ENCODE data around the gene TRPC4. TPM values are rescaled to one million over a fixed set of nuclear protein-coding genes. Genes with fewer than 3 reads are reported as not detected.

The TRPC4 gene
- total and polyA plus RNA-seq, 2 donors (not counting 1 experiment from before 2014, with no cell fraction given) = not detected

DNA sequence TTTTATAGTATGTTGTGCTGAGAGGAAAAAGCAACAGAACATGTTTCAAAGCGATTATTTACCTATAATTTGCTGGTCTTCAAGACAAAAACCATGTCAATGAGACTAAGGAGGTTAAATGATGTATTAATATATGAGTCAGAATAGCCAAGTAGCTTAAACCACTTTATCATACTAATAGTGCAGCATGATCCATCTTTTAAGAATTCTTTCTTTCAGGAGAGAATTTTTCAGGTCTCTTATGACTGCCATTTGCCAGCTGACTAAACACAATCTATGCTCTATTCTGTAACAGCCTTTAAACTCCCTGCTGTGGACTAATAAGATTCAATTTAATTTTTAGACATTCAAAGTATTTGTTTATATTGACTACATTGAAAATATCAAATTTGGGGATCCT, 93.7 kb downstream of the TRPC4 start:
- Histone ChIP-seq H3K4me1 (ENCODE audit: control insufficient read depth in 2 of 2, insufficient read depth in 2 of 2, low read length in 2 of 2) (no peaks in the 10 kb centered on the region), H3K4me3 (ENCODE audit: control extremely low read depth in 1 of 5, extremely low read depth in 1 of 5, insufficient read depth in 1 of 5, low read depth in 2 of 5, low read length in 4 of 5) (no peak overlapping the region), H3K9ac (ENCODE audit: low read length) (no peak overlapping the region), H3K4me2 (replicated peaks; ENCODE audit: low read depth, low read length, poor library complexity, severe bottlenecking) (no peak overlapping the region), H3K79me2 (ENCODE audit: control insufficient read depth, insufficient read depth, low read length) (no peaks in the 10 kb centered on the region), H3K36me3 (replicated peaks in 1 of 2; ENCODE audit: control extremely low read depth in 1 of 2, control insufficient read depth in 1 of 2, extremely low read depth in 1 of 2, insufficient read depth in 2 of 2, low read length in 1 of 2) (no peaks in the 10 kb centered on the region), H3K27ac (ENCODE audit: low read length in 2 of 2) (no peak overlapping the region), H3K9me3 (ENCODE audit: control extremely low read depth in 1 of 3, control insufficient read depth in 2 of 3, insufficient read depth in 1 of 3, low read length in 2 of 3) (no peaks in the 10 kb centered on the region), H3K27me3 (replicated peaks in 1 of 4; ENCODE audit: control extremely low read depth in 1 of 4, control insufficient read depth in 3 of 4, insufficient read depth in 4 of 4, low read length in 3 of 4) (no peaks in the 10 kb centered on the region), H4K20me1 (ENCODE audit: control insufficient read depth, insufficient read depth, low read length, poor library complexity, severe bottlenecking) (no peaks in the 10 kb centered on the region), H2AFZ (ENCODE audit: insufficient read depth, low read depth, low read length, poor library complexity, severe bottlenecking) (no peak overlapping the region)
- WGBS (ENCODE audit: insufficient coverage) = no CpG with 5 or more reads among the region's 1 CpG
- DNase-seq (no peak), ATAC-seq (ENCODE audit: low read depth) (no peak)
- no peak overlapping the region for H3K4me3 Mint-ChIP-seq
- no peak for TF ChIP-seq EZH2 (IDR thresholded peaks at IDR 0.05; ENCODE audit: borderline replicate concordance, insufficient read depth, low read depth, low read length, poor library complexity, severe bottlenecking)
- TF ChIP-seq CTCF (IDR thresholded peaks at IDR 0.05) = no peak
- POLR2A ChIA-PET = no interaction called here
- no peaks in the 10 kb centered on the region for H3K9me3 Mint-ChIP-seq (ENCODE audit: insufficient read depth)
- intact Hi-C loops (cut with micrococcal nuclease) = no loop called here
- H3K27ac Mint-ChIP-seq = no peak overlapping the region
- CTCF ChIA-PET = no interaction called here
- no peaks in the 10 kb centered on the region for H3K27me3 Mint-ChIP-seq
- no peaks in the 10 kb centered on the region for H3K4me1 Mint-ChIP-seq

DNA sequence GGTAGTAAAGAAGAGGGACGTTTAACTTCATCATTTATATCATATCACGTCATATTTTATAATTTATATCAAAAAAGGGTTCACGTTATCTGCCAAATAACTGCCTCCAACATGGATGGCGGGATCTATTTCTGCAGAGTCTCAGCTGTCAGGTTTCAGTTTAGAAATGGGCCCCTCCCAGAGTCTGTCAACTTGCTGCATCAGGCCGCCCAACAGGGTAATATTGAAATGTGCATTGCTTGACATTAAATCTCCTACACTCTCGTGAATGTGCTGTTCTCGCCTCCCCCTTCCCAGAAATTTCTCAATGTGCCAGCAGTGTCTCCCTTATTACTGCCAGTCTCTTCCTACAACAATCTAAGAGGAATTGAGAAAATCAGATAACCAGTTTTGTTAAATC, 96.9 kb downstream of the TRPC4 start:
- DNase-seq (no peak), ATAC-seq (ENCODE audit: low read depth) (no peak)
- Histone ChIP-seq H3K79me2 (ENCODE audit: control insufficient read depth, insufficient read depth, low read length) (no peaks in the 10 kb centered on the region), H3K9me3 (ENCODE audit: control extremely low read depth in 1 of 3, control insufficient read depth in 2 of 3, insufficient read depth in 1 of 3, low read length in 2 of 3) (no peaks in the 10 kb centered on the region), H3K4me1 (ENCODE audit: control insufficient read depth in 2 of 2, insufficient read depth in 2 of 2, low read length in 2 of 2) (no peaks in the 10 kb centered on the region), H3K4me2 (replicated peaks; ENCODE audit: low read depth, low read length, poor library complexity, severe bottlenecking) (no peak overlapping the region), H3K27ac (ENCODE audit: low read length in 2 of 2) (no peak overlapping the region), H3K4me3 (ENCODE audit: control extremely low read depth in 1 of 5, extremely low read depth in 1 of 5, insufficient read depth in 1 of 5, low read depth in 2 of 5, low read length in 4 of 5) (no peak overlapping the region), H2AFZ (ENCODE audit: insufficient read depth, low read depth, low read length, poor library complexity, severe bottlenecking) (no peak overlapping the region), H3K9ac (ENCODE audit: low read length) (no peak overlapping the region), H4K20me1 (ENCODE audit: control insufficient read depth, insufficient read depth, low read length, poor library complexity, severe bottlenecking) (no peaks in the 10 kb centered on the region), H3K27me3 (replicated peaks in 1 of 4; ENCODE audit: control extremely low read depth in 1 of 4, control insufficient read depth in 3 of 4, insufficient read depth in 4 of 4, low read length in 3 of 4) (no peaks in the 10 kb centered on the region), H3K36me3 (replicated peaks in 1 of 2; ENCODE audit: control extremely low read depth in 1 of 2, control insufficient read depth in 1 of 2, extremely low read depth in 1 of 2, insufficient read depth in 2 of 2, low read length in 1 of 2) (no peaks in the 10 kb centered on the region)
- 83% methylated on average over 2 of the region's 7 CpGs for WGBS (ENCODE audit: insufficient coverage)
- Mint-ChIP-seq H3K27me3 (no peaks in the 10 kb centered on the region), H3K27ac (no peak overlapping the region), H3K4me3 (no peak overlapping the region), H3K4me1 (no peaks in the 10 kb centered on the region), H3K9me3 (ENCODE audit: insufficient read depth) (no peaks in the 10 kb centered on the region)
- ChIA-PET CTCF (no interaction called here), POLR2A (no interaction called here)
- intact Hi-C loops (cut with micrococcal nuclease) = no loop called here
- TF ChIP-seq EZH2 (IDR thresholded peaks at IDR 0.05; ENCODE audit: borderline replicate concordance, insufficient read depth, low read depth, low read length, poor library complexity, severe bottlenecking) (no peak), CTCF (IDR thresholded peaks at IDR 0.05) (no peak)
